Measurements from ENCODE around the gene PIWIL4.
"Not testable (repeated sequence)": the region's sequence is repeated elsewhere in the genome, so short reads cannot be mapped to it uniquely, and the experiment has no call there.

Gene PIWIL4

DNA sequence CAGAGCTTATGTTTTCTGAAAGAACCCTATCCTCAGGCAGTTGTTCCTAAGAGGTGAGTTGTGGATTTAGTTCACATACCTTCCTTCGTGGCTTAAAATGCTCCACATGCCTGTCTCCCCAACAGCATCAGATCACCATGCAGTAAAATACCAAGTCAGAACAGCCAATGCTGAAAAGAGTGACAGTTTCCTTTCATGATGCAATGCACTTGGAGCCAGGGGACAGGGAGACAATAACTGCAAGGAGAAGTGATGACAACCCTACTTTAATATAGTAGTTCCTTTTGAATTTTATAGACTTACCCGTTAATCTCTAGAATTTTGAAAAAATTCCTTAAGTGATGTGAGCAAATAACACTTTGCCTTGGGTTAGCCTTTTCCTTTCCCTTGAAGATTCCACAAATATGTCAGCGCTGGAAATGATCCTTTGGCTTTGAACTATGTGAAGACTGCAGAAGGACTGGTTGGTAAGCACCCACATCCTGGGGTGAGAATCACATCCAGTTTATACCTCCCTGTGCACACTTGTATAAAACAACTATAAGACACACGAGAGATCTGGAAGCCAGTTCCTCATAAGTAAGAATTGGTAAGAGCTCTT is 71.2 kb downstream of the PIWIL4 start:
- DNase-seq (ENCODE audit: insufficient read length, low spot score) (no peak), FAIRE-seq (no peak)
- TF ChIP-seq, protein P1, sequence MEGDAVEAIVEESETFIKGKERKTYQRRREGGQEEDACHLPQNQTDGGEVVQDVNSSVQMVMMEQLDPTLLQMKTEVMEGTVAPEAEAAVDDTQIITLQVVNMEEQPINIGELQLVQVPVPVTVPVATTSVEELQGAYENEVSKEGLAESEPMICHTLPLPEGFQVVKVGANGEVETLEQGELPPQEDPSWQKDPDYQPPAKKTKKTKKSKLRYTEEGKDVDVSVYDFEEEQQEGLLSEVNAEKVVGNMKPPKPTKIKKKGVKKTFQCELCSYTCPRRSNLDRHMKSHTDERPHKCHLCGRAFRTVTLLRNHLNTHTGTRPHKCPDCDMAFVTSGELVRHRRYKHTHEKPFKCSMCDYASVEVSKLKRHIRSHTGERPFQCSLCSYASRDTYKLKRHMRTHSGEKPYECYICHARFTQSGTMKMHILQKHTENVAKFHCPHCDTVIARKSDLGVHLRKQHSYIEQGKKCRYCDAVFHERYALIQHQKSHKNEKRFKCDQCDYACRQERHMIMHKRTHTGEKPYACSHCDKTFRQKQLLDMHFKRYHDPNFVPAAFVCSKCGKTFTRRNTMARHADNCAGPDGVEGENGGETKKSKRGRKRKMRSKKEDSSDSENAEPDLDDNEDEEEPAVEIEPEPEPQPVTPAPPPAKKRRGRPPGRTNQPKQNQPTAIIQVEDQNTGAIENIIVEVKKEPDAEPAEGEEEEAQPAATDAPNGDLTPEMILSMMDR (IDR thresholded peaks at IDR 0.05; ENCODE audit: insufficient read depth, missing control alignments) = no peak

DNA sequence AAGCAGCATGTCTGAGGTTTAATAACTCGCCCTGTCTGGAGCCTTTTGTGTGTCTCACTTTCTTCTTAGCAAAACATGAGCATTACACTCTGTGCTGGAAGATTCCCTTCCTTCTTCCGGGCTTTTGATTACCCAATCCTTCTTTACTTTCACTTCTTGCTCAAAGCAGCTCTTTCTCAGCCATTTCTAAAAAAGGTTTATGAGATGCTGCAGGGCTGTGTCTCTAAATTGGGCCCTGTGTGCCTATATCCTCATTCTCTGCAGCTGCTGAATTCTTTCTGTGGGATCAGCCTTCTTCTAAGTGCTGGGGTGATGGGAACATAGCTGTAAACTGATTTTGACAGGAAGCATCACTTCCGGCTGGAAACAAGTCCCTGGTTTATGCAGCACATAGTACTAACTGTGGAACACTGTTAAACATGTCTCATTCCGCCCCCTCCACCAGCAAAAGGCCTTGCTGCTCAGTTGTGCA is 71.8 kb downstream of the PIWIL4 start:
- TF ChIP-seq, protein P1 (IDR thresholded peaks at IDR 0.05; ENCODE audit: insufficient read depth, missing control alignments) = no peak
- no peak for DNase-seq (ENCODE audit: insufficient read length, low spot score)
- no peak for FAIRE-seq

DNA sequence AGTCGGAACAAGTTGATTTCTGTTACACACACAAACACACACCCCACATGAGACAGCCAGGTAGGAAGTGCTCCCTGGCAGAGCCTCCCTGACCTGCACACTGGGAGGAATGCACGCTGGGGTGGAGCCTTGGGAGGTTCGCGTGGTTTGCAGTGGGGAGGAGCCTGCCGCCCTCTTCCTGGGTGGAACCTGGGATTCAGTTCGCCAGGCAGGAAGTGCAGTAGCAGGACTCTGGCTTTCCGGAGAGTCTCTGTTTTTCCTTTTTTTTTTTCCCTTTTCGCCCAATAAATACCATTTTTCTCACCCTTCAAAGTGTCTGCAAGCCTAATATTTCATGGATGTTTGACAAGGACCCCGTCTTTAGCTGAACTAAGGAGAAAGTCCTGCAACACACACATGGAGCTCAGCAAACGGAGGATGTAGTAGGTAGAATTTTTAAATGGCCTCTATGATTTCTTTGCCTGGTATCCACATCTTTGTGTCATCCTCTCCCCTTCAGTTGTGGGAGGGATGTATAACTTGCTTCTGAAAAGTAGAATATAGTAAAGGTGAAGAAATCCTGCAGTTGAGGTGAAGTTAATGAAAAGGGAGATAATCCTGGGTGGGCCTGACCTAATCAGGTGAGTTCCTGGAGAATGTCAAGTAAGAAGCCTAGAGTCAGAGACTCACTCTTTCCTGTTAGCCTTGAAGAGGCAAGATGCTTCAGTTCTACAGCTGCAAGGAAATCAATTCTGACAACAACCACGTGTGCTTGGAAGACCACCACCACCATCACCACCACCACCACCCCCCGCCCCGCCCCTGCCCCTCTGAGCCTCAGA is 72.9 kb downstream of the PIWIL4 start:
- TF ChIP-seq, protein P1 (IDR thresholded peaks at IDR 0.05; ENCODE audit: insufficient read depth, missing control alignments) = no peak
- DNase-seq (ENCODE audit: insufficient read length, low spot score) = no peak
- FAIRE-seq = no peak

DNA sequence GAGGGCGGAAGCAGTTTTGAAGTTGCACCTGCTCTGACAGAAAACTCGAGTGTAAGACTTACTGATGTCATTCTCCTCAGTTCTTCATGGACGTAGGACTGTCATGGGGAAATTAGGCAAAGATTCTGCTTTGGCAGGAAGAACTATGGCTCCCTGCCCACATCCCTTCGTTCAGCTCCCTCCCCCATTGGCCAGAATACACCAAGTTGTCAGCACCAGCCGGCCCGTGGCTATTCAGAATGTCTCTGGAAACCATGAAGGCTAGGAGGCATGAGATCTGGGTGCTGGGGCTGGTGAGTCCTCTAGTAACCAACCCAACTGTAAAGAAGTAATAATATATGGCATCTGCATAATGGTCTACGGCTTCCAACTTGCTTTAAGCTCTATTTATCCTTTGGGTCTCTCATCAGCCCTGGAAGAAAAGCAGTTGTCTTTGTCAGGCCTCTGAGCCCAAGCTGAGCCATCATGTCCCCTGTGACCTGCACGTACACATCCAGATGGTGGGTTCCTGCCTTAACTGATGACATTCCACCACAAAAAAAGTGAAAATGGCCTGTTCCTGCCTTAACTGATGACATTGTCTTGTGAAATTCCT is 74.1 kb downstream of the PIWIL4 start:
- DNase-seq (ENCODE audit: insufficient read length, low spot score) (no peak), FAIRE-seq (no peak)
- TF ChIP-seq, protein P1 (IDR thresholded peaks at IDR 0.05; ENCODE audit: insufficient read depth, missing control alignments) = no peak

DNA sequence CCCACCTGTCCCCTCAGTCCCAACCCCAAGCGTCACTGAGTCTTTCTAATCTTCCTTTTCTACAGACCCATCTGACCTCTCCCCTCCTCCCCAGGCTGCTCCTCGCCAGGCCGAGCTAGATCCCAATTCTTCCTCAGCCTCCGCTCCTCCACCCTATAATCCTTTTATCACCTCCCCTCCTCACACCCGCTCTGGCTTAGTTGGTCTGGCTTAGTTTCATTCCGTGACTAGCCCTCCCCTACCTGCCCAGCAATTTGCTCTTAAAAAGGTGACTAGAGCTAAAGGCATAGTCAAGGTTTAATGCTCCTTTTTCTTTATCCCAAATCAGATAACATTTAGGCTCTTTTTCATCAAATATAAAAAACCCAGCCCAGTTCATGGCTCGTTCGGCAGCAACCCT is 76.0 kb downstream of the PIWIL4 start:
- FAIRE-seq; DNase-seq (ENCODE audit: insufficient read length, low spot score): not testable (repeated sequence)

DNA sequence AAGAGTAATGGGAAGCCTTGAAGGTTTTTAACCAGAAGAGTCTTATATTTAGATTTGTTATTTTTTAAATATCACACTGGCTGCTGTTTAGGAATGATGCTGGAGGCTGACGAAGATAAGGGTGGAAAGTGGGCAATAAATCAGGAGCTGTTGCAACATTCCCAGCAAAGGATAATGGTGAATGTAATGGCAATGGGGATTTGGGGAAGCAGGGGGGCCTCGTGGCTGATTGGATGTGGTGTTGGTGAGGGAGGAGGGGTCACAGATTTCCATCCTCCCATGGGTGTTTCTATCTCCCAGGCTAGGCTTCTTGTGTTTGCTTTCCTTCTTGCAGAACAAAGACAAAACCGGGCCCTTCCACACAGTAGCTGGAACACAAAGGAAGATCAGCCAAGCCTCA is 80.8 kb downstream of the PIWIL4 start:
- TF ChIP-seq, protein P1 (IDR thresholded peaks at IDR 0.05; ENCODE audit: insufficient read depth, missing control alignments) = no peak
- no peak for FAIRE-seq
- DNase-seq (ENCODE audit: insufficient read length, low spot score) = no peak

DNA sequence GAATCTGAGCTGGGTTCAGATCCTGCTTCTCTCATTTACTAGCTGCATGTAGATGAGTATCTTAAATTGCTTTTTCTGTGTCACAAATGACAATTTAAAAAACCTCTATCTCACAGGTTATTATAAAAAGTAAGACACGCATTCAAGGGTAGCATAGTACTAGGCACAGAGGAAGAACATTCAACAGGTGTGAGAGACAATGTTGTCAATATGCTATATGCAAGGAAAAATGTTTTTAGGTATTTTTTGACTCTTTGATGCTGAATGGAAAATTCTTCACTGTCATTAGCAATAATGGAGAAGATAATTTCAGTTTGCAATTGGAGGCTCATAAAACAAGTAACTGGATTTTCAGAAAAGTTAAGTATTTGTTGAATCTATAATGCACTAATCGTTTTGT is 81.6 kb downstream of the PIWIL4 start:
- FAIRE-seq (no peak), DNase-seq (ENCODE audit: insufficient read length, low spot score) (no peak)
- TF ChIP-seq, protein P1 (IDR thresholded peaks at IDR 0.05; ENCODE audit: insufficient read depth, missing control alignments) = no peak

Measured in D721Med (cell line).